ENCODE data around the gene SLC22A23. TPM values are rescaled to one million over a fixed set of nuclear protein-coding genes. Genes with fewer than 3 reads are reported as not detected.

Gene SLC22A23
- total and polyA plus RNA-seq, 2 of the 4 experiments (the other 2 are of a cell fraction), result 0.72 to 1.6 TPM

DNA sequence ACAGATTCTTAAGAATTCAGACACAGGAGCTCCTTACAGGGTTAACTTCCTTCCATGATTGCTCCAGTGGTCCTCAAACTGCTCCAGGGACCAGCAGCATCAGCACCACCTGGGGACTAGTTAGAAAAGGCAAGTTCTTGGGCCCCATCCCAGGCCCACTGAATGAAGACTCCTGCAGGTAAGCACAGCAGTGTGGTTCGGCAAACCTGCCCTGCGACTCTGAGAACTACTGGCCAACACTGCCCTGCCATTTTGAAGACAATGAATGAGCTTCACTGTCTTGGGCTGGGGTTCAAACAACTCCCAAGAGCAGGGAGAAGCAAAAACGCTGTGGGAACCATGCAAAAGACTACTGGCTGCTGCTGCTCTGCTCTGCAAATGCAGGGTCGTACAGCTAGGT, 39.4 kb downstream of the SLC22A23 start:
- no peak for ATAC-seq (ENCODE audit: low read depth)
- in situ Hi-C loops (cut with MboI; ENCODE audit: low sequenced_read_pairs), result no loop called here
- no TSS peak for BruUV-seq (replicated peaks)

More for the DNA sequence above, 39.4 kb downstream of the SLC22A23 start:
- H3K14ac ChIP-seq (replicated peaks; ENCODE audit: low read depth, low read length), result no peak overlapping the region
- no peak overlapping the region for H2BK5ac ChIP-seq (ENCODE audit: low read depth, low read length, poor library complexity, severe bottlenecking)
- no peak overlapping the region for H2AFZ ChIP-seq (replicated peaks; ENCODE audit: low read length, poor library complexity)
- no peak for DNase-seq
- TF ChIP-seq SMC3 (IDR thresholded peaks at IDR 0.05; ENCODE audit: low read depth, low read length), result no peak
- no peak for TF ChIP-seq NFE2L2 (IDR thresholded peaks at IDR 0.05; ENCODE audit: low read depth, low read length)
- H3K18ac ChIP-seq (ENCODE audit: low read depth, low read length), result no peak overlapping the region
- WGBS, 2 experiments (ENCODE audit: extremely low coverage in 2 of 2, insufficient read length in 1 of 2), result 94% methylated on average over 2 of the region's 4 CpGs; no CpG with 5 or more reads in 1 of the 2 experiments
- H3K4me3 ChIP-seq (ENCODE audit: insufficient read depth, low read depth, low read length), result no peak overlapping the region
- H4K5ac ChIP-seq (ENCODE audit: low read depth, low read length), result no peak overlapping the region
- peaks cover 4% of the 10 kb centered on the region for H3K9me3 ChIP-seq (ENCODE audit: control insufficient read depth, insufficient read depth, low read length)
- H3K36me3 ChIP-seq (ENCODE audit: control insufficient read depth, insufficient read depth, low read length), result no peaks in the 10 kb centered on the region
- H3K23ac ChIP-seq (ENCODE audit: low read depth, low read length), result no peak overlapping the region
- no peak overlapping the region for H4K91ac ChIP-seq (ENCODE audit: insufficient read depth, low read depth, low read length)
- H3K27ac ChIP-seq (ENCODE audit: insufficient read depth, low read length), result no peak overlapping the region
- POLR2A ChIA-PET (ENCODE audit: unreplicated experiment), result no interaction called here
- peaks cover 33% of the 10 kb centered on the region for H3K27me3 ChIP-seq (ENCODE audit: control insufficient read depth, insufficient read depth, low read length)
- H3K4me2 ChIP-seq (ENCODE audit: low read depth, low read length), result no peak overlapping the region
- no peaks in the 10 kb centered on the region for H3K9me1 ChIP-seq (ENCODE audit: insufficient read depth, low read length)
- no peak overlapping the region for H3K56ac ChIP-seq (ENCODE audit: extremely low read depth, insufficient read depth, low read length)
- dilution Hi-C loops (cut with HindIII; ENCODE audit: low sequenced_read_pairs, unreplicated experiment), result no loop called here
- H2AK5ac ChIP-seq (ENCODE audit: low read depth, low read length), result no peak overlapping the region
- no peak overlapping the region for H2AK9ac ChIP-seq (replicated peaks; ENCODE audit: low read depth, low read length, poor library complexity)
- H2BK120ac ChIP-seq (ENCODE audit: low read depth, low read length), result no peak overlapping the region
- CTCF ChIA-PET, result no interaction called here
- no peaks in the 10 kb centered on the region for H4K20me1 ChIP-seq (ENCODE audit: insufficient read depth, low read length)
- no peaks in the 10 kb centered on the region for H3K4me1 ChIP-seq (ENCODE audit: control insufficient read depth, insufficient read depth, low read length)
- intact Hi-C loops (cut with micrococcal nuclease), result loop anchor here (10.0 kb wide), 1 partner anchor 577 kb away; no protein-coding TSS in a partner anchor
- H2BK20ac ChIP-seq (ENCODE audit: low read depth, low read length), result no peak overlapping the region
- H3K79me1 ChIP-seq (ENCODE audit: low read depth in 1 of 2, low read length in 2 of 2), result no peaks in the 10 kb centered on the region
- H4K8ac ChIP-seq (ENCODE audit: low read depth in 2 of 2, low read length in 2 of 2), result no peak overlapping the region
- H2BK15ac ChIP-seq (ENCODE audit: low read depth, low read length), result no peak overlapping the region
- H3K9ac ChIP-seq (ENCODE audit: low read depth, low read length), result no peak overlapping the region
- H3K4ac ChIP-seq (ENCODE audit: low read depth, low read length), result no peak overlapping the region
